NCI-H1694 treated with DMSO at 0.1 percent for 48 hours (cell line): ENCODE data around the gene AK2.
"Not testable (repeated sequence)": the region's sequence is repeated elsewhere in the genome, so short reads cannot be mapped to it uniquely, and the experiment has no call there.

Experiments used
- DNase-seq: peaks from one replicate; lab custom pipeline; 2025; lab: John Stamatoyannopoulos, UW

Gene AK2

DNA sequence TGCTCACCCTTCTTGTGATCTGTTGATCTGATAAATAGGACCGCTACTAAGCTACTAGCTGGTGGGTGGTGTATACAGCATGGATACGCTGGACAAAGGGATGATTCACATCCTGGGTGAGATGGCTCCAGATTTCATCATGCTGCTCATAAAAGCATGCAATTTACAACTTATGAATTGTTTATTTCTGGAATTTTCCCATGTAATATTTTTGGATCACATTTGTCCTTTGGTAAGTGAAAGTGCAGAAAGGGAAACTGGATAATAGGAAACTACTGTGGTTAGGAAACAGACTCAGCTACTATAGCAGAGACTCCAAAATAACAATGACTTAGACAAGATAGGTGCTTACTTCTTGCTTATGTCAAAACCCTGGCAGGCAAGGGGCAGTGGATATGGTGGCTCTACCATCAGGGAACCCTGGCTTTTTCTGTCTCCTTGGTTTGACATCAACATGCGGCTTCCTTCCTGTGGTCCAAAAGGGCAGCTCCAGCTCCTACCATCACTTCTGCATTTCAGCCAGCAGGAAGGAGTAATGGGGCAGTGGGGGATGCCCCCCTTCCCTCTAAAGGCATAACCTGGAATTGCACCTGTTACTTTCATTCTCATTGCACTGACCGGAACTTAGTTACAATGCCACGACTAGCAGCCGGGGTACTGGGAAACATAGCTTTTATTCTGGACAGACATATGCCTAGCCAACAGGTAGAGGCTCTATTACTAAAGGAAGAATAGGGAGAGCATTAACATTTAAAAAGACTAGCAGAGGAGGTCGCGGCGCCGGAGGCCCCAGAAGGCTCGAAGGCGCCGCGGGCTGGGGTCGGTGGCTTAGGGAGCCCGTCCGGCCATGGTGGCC, 13.8 kb upstream of the AK2 start:
- DNase-seq = no peak

DNA sequence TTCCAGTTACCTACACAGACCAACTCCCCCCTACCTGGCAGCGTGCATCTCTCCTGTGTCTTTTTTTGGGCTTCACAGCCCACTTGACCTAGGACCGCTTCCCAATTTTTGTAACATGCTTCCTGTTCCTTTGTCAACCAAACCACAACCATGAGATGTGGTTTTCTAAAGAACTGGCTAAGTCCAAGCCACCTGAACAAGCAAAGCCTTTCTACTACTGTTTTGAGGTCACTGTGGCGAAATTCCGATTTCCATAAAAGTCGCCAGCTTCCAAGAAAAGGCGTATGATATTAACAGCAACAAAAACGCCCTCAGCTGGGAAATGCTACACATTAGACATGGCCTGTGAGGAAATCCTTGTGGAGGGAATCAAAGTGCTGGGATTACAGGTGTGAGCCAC, 12.7 kb upstream of the AK2 start:
- DNase-seq = no peak

- DNase-seq = no peak
Measured at GRCh38 chr1:33048426-33048825, 11.7 kb upstream of the AK2 start.

GRCh38 chr1:33047839-33048305, 11.2 kb upstream of the AK2 start:
- DNase-seq = no peak

DNA sequence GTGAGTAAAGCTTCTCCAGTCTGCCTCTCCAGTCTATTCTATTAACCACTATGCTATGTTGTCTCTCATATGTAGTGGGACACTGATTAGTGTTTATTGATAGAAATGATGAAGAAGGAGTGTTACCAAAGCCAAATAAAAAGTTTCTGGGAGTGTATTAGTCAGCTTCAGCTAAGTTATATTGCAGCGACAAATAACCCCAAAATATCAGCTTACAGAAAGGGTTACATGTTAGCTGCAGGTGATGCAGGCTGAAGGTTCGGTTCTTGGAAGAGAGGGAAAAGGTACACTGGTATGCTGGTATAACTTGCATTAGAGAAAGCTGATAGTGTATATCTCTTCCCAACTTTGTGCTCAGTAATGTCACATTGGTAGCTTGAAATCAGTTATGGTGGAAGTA, 10.6 kb upstream of the AK2 start:
- DNase-seq = no peak

DNA sequence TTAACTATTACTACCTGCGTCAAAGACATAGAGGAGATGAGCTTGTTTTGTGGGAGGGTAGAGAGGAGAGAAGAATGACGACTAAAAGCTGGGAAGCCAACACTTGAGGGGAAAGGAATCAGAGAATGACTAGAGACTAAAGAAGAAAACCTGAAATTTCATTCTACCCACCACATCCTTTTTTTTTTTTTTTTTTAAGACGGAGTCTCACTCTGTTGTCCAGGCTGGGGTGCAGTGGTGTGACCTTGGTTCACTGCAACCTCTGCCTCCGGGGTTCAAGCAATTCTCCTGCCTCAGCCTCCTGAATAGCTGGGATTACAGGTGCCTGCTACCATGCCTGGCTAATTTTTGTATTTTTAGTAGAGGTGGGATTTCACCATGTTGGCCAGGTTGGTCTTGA, 9.6 kb upstream of the AK2 start:
- DNase-seq = not testable (repeated sequence)

DNA sequence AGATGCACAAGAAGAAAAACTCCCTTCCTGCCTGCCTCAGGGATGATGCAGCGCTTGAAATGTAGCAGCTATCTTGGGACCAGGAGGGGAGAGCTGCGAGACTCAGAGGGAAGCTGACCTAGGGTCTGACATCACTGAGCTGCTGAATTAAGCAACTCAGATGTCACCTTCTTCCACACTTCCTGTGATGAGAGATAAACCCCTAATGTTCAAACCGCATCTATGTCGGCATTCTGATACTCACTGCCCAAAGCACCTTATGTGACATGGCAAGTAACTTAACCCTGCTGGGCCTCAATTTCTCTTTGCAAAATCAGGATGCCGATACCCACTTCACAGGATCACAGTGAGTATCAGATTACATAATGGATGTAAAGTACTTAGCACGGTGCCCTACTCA, 9.1 kb upstream of the AK2 start:
- no peak for DNase-seq

DNA sequence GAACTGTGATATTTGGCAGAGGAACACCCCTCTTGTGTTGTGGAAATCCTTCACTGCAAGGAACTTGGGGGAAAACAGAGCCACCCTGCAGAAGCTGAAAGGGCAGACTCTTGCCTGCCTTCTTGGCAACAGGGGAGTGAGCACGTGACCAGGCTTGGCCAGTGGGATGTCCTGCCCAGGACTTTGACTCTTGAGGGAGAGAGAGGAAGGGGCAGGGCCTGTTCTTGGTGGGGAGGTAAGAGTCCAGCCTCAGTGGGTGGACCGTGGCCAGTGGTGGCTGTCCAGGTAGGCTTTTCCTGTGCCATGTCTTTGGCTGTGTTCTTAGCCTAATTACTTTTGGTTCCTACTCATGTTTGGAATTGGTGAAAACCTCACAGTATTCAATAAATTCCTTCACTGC, 8.6 kb upstream of the AK2 start:
- DNase-seq = no peak

DNA sequence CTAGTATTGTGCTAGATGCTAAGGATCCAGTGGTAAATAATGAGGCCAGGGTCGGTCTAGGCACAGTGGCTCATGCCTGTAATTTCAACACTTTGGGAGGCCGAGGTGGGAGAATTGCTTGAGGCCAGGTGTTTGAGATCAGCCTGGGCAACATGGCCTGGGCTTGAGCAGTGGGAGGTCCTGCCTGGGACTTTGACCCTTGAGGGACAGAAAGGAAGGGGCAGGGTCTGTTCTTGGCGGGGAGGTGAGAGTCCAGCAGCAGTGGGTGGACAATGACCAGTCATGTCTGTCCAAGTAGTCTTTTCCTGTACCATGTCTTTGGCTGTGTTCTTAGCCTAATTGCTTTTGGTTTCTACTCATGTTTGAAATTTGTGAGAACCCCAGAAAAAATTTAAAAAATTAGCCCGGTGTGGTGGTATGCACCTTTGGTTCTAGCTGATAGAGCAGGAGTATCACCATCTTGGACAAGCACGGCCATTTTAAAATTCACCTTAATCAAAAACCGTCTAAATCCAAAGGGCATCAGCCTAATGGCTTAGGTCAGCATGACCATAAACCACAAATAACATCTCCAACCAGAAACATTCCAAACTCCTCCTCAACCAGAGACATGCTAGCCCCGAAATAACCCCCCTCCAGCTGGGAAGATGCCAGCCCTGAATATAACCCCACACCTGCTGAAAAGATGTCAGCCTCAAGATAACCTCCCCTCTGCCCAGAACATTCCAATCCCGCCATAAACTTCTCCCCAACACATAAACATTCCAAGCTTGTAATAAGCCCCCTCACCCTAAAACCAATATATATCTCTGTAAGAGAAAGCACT, 6.8 kb upstream of the AK2 start:
- no peak for DNase-seq

DNA sequence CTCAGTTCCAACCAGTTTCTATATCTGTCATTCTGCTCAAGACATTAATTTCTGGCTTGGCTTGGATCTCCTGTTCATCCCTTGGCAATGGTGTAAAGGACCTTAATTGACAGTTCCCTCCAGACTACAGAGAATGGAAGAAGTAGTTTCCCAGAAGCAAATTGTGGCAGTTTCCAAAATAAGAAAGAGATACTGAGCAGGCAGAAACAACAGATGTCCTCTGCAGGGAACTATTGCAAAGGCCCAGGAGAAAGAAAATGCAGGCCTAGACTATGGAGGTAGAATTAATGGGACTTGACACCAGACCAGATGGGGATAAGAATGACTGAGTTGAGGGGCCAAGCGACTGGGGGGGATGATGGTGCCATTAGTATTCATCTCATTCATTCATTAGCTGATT, 6.1 kb upstream of the AK2 start:
- no peak for DNase-seq

DNA sequence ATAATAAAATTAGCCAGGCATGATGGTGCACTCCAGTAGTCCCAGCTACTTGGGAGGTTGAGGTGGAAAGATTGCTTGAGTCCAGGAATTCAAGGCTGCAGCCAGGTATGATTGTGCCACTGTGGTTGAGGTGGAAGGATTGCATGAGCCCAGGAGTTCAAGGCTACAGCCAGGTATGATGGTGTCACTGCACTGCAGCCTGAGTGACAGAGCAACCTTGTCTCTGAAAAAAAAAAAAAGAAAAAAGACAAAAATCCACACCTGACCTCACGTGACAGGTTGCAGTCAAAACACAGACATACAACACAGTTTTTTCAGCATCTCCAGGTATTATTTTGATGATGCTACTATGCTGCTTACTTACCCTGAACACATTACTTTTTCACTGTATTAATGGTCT, 4.3 kb upstream of the AK2 start:
- no peak for DNase-seq

GRCh38 chr1:33039840-33040239, 3.2 kb upstream of the AK2 start:
- DNase-seq = no peak

- no peak for DNase-seq
Measured at GRCh38 chr1:33036051-33036525, 595 bp downstream of the AK2 start.

- DNase-seq = no peak
Measured at GRCh38 chr1:33032126-33032869, 4.4 kb downstream of the AK2 start.

DNA sequence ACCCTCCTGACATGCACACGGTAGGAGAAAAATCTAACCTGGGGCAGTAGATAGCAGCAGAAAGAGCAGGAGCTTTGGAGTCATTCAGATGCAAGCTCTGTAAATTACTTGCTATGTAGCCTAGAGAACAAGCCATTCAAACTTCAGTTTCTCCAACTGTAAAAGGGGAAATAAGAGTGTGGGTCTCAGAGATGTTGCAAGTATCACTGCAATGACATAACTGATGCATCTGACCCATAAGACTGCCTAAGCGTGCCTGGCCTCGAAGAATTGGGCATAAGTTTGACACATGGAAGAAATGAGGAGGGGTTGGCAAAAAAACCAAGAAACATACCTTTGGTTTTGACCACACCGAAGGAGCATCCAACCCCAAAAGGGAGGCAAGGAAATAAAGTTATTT, 5.2 kb downstream of the AK2 start:
- DNase-seq = no peak

DNA sequence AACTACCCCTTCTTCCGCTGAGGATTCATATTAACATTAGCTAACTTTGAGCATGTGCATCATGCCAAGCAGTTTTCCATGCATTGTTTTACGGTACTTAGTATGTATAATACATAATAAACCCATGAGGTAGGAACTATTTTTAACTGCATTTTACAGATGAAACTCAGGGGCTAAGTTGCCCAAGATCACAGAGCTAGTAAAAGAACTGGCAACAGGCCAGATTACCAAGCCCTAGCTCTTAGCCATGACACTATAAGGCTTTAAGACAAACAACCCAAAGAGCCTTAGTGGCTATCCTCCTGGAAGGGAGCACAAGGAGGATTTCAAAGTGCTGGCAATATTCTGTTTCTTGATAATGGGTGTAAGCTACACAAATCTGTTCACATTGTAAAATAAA, 6.1 kb downstream of the AK2 start:
- no peak for DNase-seq

- DNase-seq = no peak
Measured at GRCh38 chr1:33029921-33030320, 6.8 kb downstream of the AK2 start.

DNA sequence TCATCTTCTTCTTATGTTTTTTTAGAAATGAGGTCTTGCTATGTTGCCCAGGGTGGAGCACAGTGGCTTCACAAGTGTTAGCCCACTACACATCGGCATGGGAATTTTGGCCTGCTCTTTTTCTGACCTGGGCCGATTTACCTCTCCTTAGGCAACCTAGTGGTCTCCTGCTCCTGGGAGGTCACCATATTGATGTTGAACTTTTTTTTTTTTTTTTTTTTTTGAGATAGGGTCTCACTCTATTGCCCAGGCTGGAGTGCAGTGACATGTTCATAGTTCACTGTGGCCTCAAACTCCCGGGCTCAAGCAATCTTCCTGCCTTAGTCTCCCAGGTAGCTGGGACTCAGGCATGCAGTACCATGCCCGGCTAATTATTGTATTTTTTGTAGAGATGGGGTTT, 7.5 kb downstream of the AK2 start:
- no peak for DNase-seq

GRCh38 chr1:33025761-33026160, 10.9 kb downstream of the AK2 start:
- no peak for DNase-seq

GRCh38 chr1:33025180-33025569, 11.5 kb downstream of the AK2 start:
- no peak for DNase-seq

GRCh38 chr1:33024430-33025179, 12.1 kb downstream of the AK2 start:
- not testable (repeated sequence) for DNase-seq
